ENCODE data around the gene SFT2D3. TPM values are rescaled to one million over a fixed set of nuclear protein-coding genes. Genes with fewer than 3 reads are reported as not detected.

Gene SFT2D3
- total and polyA plus RNA-seq, 4 donors: 2.4 to 4.9 (median 4.7) TPM; not detected in 1

DNA sequence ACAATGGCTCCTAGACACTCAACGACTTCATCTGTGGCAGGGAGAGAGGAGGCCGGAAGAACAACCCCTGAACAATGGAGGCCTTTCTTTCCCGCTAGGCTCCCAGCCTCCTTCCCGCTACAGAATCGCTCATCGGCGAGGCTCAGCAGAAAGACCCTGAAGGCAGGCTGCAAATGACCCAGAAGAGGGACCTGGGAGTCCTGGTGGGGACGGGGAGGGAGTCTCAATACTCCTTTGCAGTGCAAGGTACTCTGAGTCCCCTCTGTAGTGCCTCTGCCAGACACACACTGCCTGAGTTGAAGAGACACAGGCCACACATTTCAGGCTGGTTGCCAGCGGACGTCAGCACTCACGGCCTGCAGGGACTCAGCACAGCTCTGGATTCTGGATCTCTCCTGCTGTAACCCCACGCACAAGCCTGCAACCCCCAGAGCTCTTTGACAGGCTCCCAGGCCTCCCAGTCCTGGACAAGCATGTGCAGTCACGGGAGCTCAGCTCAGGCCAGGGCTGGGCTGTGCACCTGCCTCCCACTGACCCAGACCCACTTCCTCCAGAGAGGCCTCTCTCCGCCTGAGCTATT lies 49.2 kb upstream of the SFT2D3 start:
- Histone ChIP-seq H3K9me3 (ENCODE audit: control insufficient read depth in 4 of 4, low read length in 3 of 4) (no peaks in the 10 kb centered on the region), H3K27ac (ENCODE audit: low read depth in 1 of 2, low read length in 2 of 2) (peak overlapping the region in 1 of 2 donors; percentile 39), H3K4me3 (ENCODE audit: low read depth in 1 of 3, low read length in 3 of 3) (no peak overlapping the region), H3K36me3 (ENCODE audit: control insufficient read depth in 4 of 4, insufficient read depth in 3 of 4, low read depth in 1 of 4, low read length in 3 of 4) (peaks cover 0 to 14% (median 1%) of the 10 kb centered on the region in 4 donors), H3K4me1 (ENCODE audit: control insufficient read depth in 4 of 4, insufficient read depth in 4 of 4, low read length in 3 of 4) (peaks cover 2 to 16% (median 5%) of the 10 kb centered on the region in 4 donors), H3K9ac (ENCODE audit: low read depth in 1 of 2, low read length in 2 of 2) (no peak overlapping the region), H3K27me3 (ENCODE audit: control insufficient read depth in 4 of 4, insufficient read depth in 4 of 4, low read length in 3 of 4) (no peaks in the 10 kb centered on the region)
- no peak for DNase-seq (ENCODE audit: low spot score)
- whole genome bisulfite sequencing: 76% methylated on average over 14 of the region's 14 CpGs
- TF ChIP-seq FOXA2 (IDR thresholded peaks at IDR 0.05): no peak
- TF ChIP-seq RXRA (IDR thresholded peaks at IDR 0.05): peak in 1 of 2 donors; percentile 19

DNA sequence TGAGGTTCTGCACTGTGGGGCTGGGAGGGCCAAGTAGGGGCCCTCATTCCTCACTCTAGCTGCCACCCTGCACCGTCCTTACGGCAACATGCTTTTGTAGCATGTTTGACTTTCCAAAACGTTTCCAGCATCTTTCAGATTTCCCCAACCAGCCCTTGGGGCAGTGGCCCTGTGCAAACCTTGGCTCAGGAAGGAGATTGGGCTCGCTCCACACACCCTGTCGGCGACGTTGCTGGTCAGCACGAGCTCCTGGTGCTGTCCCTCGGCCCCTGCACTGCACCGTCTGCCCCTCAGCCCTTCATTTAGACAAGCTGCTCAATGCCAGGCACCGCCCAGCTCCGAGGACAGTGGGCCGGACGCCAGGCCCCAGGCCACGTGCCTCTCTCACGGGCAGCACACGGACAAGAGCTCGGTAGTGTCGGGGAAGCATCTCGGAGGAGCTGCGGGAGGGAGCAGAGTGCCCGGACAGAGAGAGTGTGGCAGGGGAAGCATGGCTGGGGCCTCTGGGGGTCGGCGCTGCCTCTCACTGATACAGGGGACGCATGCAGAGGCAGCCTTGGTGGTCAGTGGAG lies 48.4 kb upstream of the SFT2D3 start:
- Histone ChIP-seq H3K36me3 (ENCODE audit: control insufficient read depth in 4 of 4, insufficient read depth in 3 of 4, low read depth in 1 of 4, low read length in 3 of 4) (peaks cover 0 to 14% (median 1%) of the 10 kb centered on the region in 4 donors), H3K9ac (ENCODE audit: low read depth in 1 of 2, low read length in 2 of 2) (no peak overlapping the region), H3K27ac (ENCODE audit: low read depth in 1 of 2, low read length in 2 of 2) (no peak overlapping the region), H3K4me3 (ENCODE audit: low read depth in 1 of 3, low read length in 3 of 3) (no peak overlapping the region), H3K4me1 (ENCODE audit: control insufficient read depth in 4 of 4, insufficient read depth in 4 of 4, low read length in 3 of 4) (peaks cover 2 to 11% (median 5%) of the 10 kb centered on the region in 4 donors), H3K9me3 (ENCODE audit: control insufficient read depth in 4 of 4, low read length in 3 of 4) (no peaks in the 10 kb centered on the region), H3K27me3 (ENCODE audit: control insufficient read depth in 4 of 4, insufficient read depth in 4 of 4, low read length in 3 of 4) (no peaks in the 10 kb centered on the region)
- DNase-seq (ENCODE audit: low spot score): no peak
- TF ChIP-seq JUND (IDR thresholded peaks at IDR 0.05) (no peak), RXRA (IDR thresholded peaks at IDR 0.05) (no peak), HNF4A (conservative IDR thresholded peaks at IDR 0.05) (no peak), TAF1 (conservative IDR thresholded peaks at IDR 0.05) (no peak), EGR1 (IDR thresholded peaks at IDR 0.05; ENCODE audit: low read depth in 2 of 2) (no peak), RAD21 (IDR thresholded peaks at IDR 0.05) (no peak), FOXA2 (IDR thresholded peaks at IDR 0.05) (no peak), HNF4G (IDR thresholded peaks at IDR 0.05) (no peak), FOXA1 (IDR thresholded peaks at IDR 0.05) (no peak), NR2F2 (IDR thresholded peaks at IDR 0.05) (no peak), YY1 (IDR thresholded peaks at IDR 0.05) (no peak), ATF3 (IDR thresholded peaks at IDR 0.05) (no peak), GABPA (IDR thresholded peaks at IDR 0.05 in 1 of 2, conservative IDR thresholded peaks at IDR 0.05 in 1 of 2) (no peak), SP1 (IDR thresholded peaks at IDR 0.05) (no peak)
- TF ChIP-seq, protein P1, sequence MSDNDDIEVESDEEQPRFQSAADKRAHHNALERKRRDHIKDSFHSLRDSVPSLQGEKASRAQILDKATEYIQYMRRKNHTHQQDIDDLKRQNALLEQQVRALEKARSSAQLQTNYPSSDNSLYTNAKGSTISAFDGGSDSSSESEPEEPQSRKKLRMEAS (IDR thresholded peaks at IDR 0.05): no peak
- TF ChIP-seq, protein P2, sequence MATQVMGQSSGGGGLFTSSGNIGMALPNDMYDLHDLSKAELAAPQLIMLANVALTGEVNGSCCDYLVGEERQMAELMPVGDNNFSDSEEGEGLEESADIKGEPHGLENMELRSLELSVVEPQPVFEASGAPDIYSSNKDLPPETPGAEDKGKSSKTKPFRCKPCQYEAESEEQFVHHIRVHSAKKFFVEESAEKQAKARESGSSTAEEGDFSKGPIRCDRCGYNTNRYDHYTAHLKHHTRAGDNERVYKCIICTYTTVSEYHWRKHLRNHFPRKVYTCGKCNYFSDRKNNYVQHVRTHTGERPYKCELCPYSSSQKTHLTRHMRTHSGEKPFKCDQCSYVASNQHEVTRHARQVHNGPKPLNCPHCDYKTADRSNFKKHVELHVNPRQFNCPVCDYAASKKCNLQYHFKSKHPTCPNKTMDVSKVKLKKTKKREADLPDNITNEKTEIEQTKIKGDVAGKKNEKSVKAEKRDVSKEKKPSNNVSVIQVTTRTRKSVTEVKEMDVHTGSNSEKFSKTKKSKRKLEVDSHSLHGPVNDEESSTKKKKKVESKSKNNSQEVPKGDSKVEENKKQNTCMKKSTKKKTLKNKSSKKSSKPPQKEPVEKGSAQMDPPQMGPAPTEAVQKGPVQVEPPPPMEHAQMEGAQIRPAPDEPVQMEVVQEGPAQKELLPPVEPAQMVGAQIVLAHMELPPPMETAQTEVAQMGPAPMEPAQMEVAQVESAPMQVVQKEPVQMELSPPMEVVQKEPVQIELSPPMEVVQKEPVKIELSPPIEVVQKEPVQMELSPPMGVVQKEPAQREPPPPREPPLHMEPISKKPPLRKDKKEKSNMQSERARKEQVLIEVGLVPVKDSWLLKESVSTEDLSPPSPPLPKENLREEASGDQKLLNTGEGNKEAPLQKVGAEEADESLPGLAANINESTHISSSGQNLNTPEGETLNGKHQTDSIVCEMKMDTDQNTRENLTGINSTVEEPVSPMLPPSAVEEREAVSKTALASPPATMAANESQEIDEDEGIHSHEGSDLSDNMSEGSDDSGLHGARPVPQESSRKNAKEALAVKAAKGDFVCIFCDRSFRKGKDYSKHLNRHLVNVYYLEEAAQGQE (IDR thresholded peaks at IDR 0.05): no peak
- TF ChIP-seq, protein P3, sequence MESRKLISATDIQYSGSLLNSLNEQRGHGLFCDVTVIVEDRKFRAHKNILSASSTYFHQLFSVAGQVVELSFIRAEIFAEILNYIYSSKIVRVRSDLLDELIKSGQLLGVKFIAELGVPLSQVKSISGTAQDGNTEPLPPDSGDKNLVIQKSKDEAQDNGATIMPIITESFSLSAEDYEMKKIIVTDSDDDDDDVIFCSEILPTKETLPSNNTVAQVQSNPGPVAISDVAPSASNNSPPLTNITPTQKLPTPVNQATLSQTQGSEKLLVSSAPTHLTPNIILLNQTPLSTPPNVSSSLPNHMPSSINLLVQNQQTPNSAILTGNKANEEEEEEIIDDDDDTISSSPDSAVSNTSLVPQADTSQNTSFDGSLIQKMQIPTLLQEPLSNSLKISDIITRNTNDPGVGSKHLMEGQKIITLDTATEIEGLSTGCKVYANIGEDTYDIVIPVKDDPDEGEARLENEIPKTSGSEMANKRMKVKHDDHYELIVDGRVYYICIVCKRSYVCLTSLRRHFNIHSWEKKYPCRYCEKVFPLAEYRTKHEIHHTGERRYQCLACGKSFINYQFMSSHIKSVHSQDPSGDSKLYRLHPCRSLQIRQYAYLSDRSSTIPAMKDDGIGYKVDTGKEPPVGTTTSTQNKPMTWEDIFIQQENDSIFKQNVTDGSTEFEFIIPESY (IDR thresholded peaks at IDR 0.05): no peak
- TF ChIP-seq, protein P4, sequence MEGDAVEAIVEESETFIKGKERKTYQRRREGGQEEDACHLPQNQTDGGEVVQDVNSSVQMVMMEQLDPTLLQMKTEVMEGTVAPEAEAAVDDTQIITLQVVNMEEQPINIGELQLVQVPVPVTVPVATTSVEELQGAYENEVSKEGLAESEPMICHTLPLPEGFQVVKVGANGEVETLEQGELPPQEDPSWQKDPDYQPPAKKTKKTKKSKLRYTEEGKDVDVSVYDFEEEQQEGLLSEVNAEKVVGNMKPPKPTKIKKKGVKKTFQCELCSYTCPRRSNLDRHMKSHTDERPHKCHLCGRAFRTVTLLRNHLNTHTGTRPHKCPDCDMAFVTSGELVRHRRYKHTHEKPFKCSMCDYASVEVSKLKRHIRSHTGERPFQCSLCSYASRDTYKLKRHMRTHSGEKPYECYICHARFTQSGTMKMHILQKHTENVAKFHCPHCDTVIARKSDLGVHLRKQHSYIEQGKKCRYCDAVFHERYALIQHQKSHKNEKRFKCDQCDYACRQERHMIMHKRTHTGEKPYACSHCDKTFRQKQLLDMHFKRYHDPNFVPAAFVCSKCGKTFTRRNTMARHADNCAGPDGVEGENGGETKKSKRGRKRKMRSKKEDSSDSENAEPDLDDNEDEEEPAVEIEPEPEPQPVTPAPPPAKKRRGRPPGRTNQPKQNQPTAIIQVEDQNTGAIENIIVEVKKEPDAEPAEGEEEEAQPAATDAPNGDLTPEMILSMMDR (IDR thresholded peaks at IDR 0.05; ENCODE audit: low read depth, low read length, missing input control): no peak
- 78% methylated on average over 25 of the region's 25 CpGs for WGBS
